HepG2 (cell line): Measurements from ENCODE around the gene LIPT1. TPM values are rescaled to one million over a fixed set of nuclear protein-coding genes. Genes with fewer than 3 reads are reported as not detected.

Experiments used
- ATAC-seq: fragments of 200-7000 bp; cut with Tn5 transposase; 3 replicates; pipeline ENCODE4 v1.9.1; 2020; ENCODE audit warnings: mild to moderate bottlenecking, moderate library complexity
- BruUV-seq: library from RNA; stranded (reverse); fragments of 400-500 nt; replicated peaks from 2 replicates; lab custom pipeline; 2021; lab: Mats Ljungman, UMichigan
- CTCF ChIA-PET: fragments of 300-600 bp; formaldehyde crosslinking; extraction: SDS; loops from one replicate; lab custom pipeline; 2021; ENCODE audit warnings: low total read pairs, inconsistent platforms, low intra/inter-chr PET ratio; lab: Yijun Ruan, JAX
- POLR2A ChIA-PET: fragments of 350-600 bp; sonication (Branson Sonifier 250); formaldehyde crosslinking; loops from one replicate; lab custom pipeline; 2020; ENCODE audit warnings: antibody characterized with exemption, inconsistent platforms; lab: Yijun Ruan, JAX
- DNase-seq: peaks from one replicate; pipeline ENCODE4 v3.0.0-alpha.2; 2015; ENCODE audit warnings: low spot score
- FAIRE-seq: peaks from 3 replicates; lab custom pipeline; 2011; peaks lifted over from hg19 to GRCh38; lab: Jason Lieb, UNC
- H2AFZ ChIP-seq: one replicate; pipeline ENCODE4 v1.6.1; 2011; ENCODE audit warnings: low read length, inconsistent platforms
- H3K27ac ChIP-seq: fragments of 300-600 bp; 3 replicates; pipeline ENCODE4 v1.8.0; 2011; ENCODE audit warnings: mixed run types, mild to moderate bottlenecking, mixed read lengths, low read length, inconsistent platforms; ENCODE audit not compliant: insufficient read depth; ENCODE audit errors: extremely low read length
- H3K27me3 ChIP-seq, 2 experiments: fragments of 200-600 bp in 1 of 2; 2 replicates in 1 of 2; 3 replicates in 1 of 2; pipeline versions ENCODE4 v1.6.0 to v1.8.0; 2011; ENCODE audit warnings: low read length in 2 of 2, mild to moderate bottlenecking in 2 of 2, moderate library complexity in 2 of 2, inconsistent platforms in 1 of 2; ENCODE audit not compliant: insufficient read depth in 2 of 2, control insufficient read depth in 1 of 2
- H3K36me3 ChIP-seq, 2 experiments: fragments of 200-600 bp in 1 of 2; replicated peaks in 1 of 2; 2 replicates in 1 of 2; 3 replicates in 1 of 2; pipeline versions ENCODE4 v1.5.1 to v1.8.0; 2011; ENCODE audit warnings: low read length in 2 of 2, inconsistent platforms in 1 of 2; ENCODE audit not compliant: insufficient read depth in 2 of 2, control insufficient read depth in 1 of 2
- H3K4me1 ChIP-seq: 2 replicates; pipeline ENCODE4 v1.5.1; 2012; ENCODE audit warnings: low read length, inconsistent platforms; ENCODE audit not compliant: insufficient read depth
- H3K4me2 ChIP-seq: 2 replicates; pipeline ENCODE4 v1.6.0; 2011; ENCODE audit warnings: low read depth, low read length, inconsistent platforms
- H3K4me3 ChIP-seq, 3 experiments: fragments of 200-600 bp in 1 of 3; sonication (generic), shearing (Covaris generic) in 1 of 3; replicated peaks in 1 of 3; 2 replicates each; pipeline ENCODE4 v1.5.1; 2011 to 2016; ENCODE audit warnings: low read length in 3 of 3, inconsistent platforms in 2 of 3, low read depth in 2 of 3, mild to moderate bottlenecking in 2 of 3, control low read depth in 1 of 3, mixed read lengths in 1 of 3; ENCODE audit not compliant: insufficient read depth in 1 of 3
- H3K79me2 ChIP-seq: one replicate; pipeline ENCODE4 v1.6.1; 2011; ENCODE audit warnings: low read length, inconsistent platforms; ENCODE audit not compliant: insufficient read depth
- H3K9ac ChIP-seq: 2 replicates; pipeline ENCODE4 v1.6.0; 2011; ENCODE audit warnings: mild to moderate bottlenecking, low read depth, low read length, inconsistent platforms; ENCODE audit not compliant: insufficient read depth
- H3K9me3 ChIP-seq: 2 replicates; pipeline ENCODE4 v1.5.1; 2012; ENCODE audit warnings: mild to moderate bottlenecking, low read length
- H4K20me1 ChIP-seq: 2 replicates; pipeline ENCODE4 v1.6.0; 2011; ENCODE audit warnings: inconsistent platforms, mild to moderate bottlenecking, low read length, moderate library complexity; ENCODE audit not compliant: insufficient read depth
- CHD2 ChIP-seq: IDR thresholded peaks from 2 replicates; pipeline ENCODE4 v1.6.1; 2011; ENCODE audit warnings: low read depth, low read length, improper control_type of control experiment
- GABPA ChIP-seq, 2 experiments: IDR thresholded peaks; 2 replicates each; pipeline ENCODE4 v1.6.1; 2011 to 2016; ENCODE audit warnings: low read depth in 2 of 2, low read length in 1 of 2, missing biosample characterization in 1 of 2, missing genetic modification characterization in 1 of 2
- HBP1 ChIP-seq: IDR thresholded peaks from 2 replicates; pipeline ENCODE4 v1.6.1; 2016; ENCODE audit warnings: low read depth, control low read depth
- JUNB ChIP-seq: sonication (generic); formaldehyde crosslinking; IDR thresholded peaks from 2 replicates; pipeline ENCODE4 v1.8.0; 2022; ENCODE audit warnings: missing genetic modification reagents, mild to moderate bottlenecking, borderline replicate concordance
- KDM3A ChIP-seq: IDR thresholded peaks from 2 replicates; pipeline ENCODE4 v1.6.1; 2018; ENCODE audit warnings: low read depth, missing compliant biosample characterization
- PCBP1 ChIP-seq: fragments of 200-400 bp; formaldehyde crosslinking; IDR thresholded peaks from 2 replicates; pipeline ENCODE4 v1.6.1; 2017; ENCODE audit warnings: mild to moderate bottlenecking, low read depth, low read length, borderline replicate concordance
- PREB ChIP-seq: sonication (generic); formaldehyde crosslinking; IDR thresholded peaks from 2 replicates; pipeline ENCODE4 v1.4.0; 2020; ENCODE audit warnings: missing genetic modification reagents
- RARA ChIP-seq: IDR thresholded peaks from 2 replicates; pipeline ENCODE4 v1.6.1; 2016; ENCODE audit warnings: missing genetic modification reagents, missing compliant biosample characterization
- ZFP36L2 ChIP-seq: sonication (generic); formaldehyde crosslinking; IDR thresholded peaks from 2 replicates; pipeline ENCODE4 v1.4.0; 2020; ENCODE audit warnings: missing genetic modification reagents
- ZNF691 ChIP-seq: sonication (generic); formaldehyde crosslinking; IDR thresholded peaks from 2 replicates; pipeline ENCODE4 v1.4.0; 2020; ENCODE audit warnings: missing genetic modification reagents, low read depth, mild to moderate bottlenecking, borderline replicate concordance
- WGBS: methylation state at CpG from one replicate; pipeline ENCODE4 v1.1.6; 2017; ENCODE audit warnings: low lambda C conversion rate; 5-methylcytosine and 5-hydroxymethylcytosine counted together
- in situ Hi-C: cut with HindIII; loops from 2 replicates; pipeline ENCODE4 v1.10.0; 2017; ENCODE audit warnings: low pct_unique_long_range_greater_than_20kb; ENCODE audit not compliant: extremely low pct_ligation_motif_present
- intact Hi-C: fragments of 100-400 bp; cut with micrococcal nuclease; formaldehyde crosslinking; loops from one replicate; pipeline ENCODE4 v1.10.0; 2022; ENCODE audit not compliant: unreplicated experiment
- polyA plus RNA-seq, 8 experiments: library from polyadenylated mRNA; depleted of rRNA in 3 of 8; stranded (reverse) in 7 of 8; unstranded in 1 of 8; fragments of >200 nt; fragmentation: Illumina TruSeq in 4 of 8; extraction: Trizol in 4 of 8; gene quantifications; 2 replicates each; pipeline versions ENCODE4 v1.2.1 to v1.2.3, GENCODE V29; 2011 to 2016; ENCODE audit warnings: low read depth in 4 of 8, missing spikeins in 1 of 8, mixed read lengths in 1 of 8; ENCODE audit not compliant: insufficient read depth in 1 of 8
- total RNA-seq, 5 experiments: library from RNA; depleted of rRNA; stranded (reverse); fragments of >200 nt; fragmentation: Illumina TruSeq; extraction: Trizol; gene quantifications; 2 replicates each; pipeline ENCODE4 v1.2.3, GENCODE V29; 2016; ENCODE audit warnings: low read depth in 1 of 5

The LIPT1 gene
- total and polyA plus RNA-seq, 2 of the 13 experiments (the other 11 are each of a cell fraction or from before 2014, with no cell fraction given) = 8.0 to 9.6 TPM

GRCh38 chr2:99106913-99107312 lies 47.9 kb upstream of the LIPT1 start:
- H2AFZ ChIP-seq = no peak overlapping the region
- H3K4me2 ChIP-seq = no peak overlapping the region
- POLR2A ChIA-PET = no interaction called here

More at GRCh38 chr2:99106913-99107312, 47.9 kb upstream of the LIPT1 start:
- TF ChIP-seq PREB (CRISPR knock-in tag) = no peak
- no peak for TF ChIP-seq ZFP36L2 (CRISPR knock-in tag)
- TF ChIP-seq GABPA (IDR thresholded peaks at IDR 0.05; ENCODE audit: low read depth, low read length) = no peak
- TF ChIP-seq GABPA (CRISPR knock-in tag; IDR thresholded peaks at IDR 0.05; ENCODE audit: low read depth) = no peak
- TF ChIP-seq CHD2 = no peak
- no peak for TF ChIP-seq ZNF691 (CRISPR knock-in tag)
- TF ChIP-seq HBP1 (CRISPR knock-in tag) = no peak
- no peak for TF ChIP-seq JUNB (CRISPR knock-in tag)
- TF ChIP-seq PCBP1 = no peak
- no peak for TF ChIP-seq RARA (CRISPR knock-in tag)
- TF ChIP-seq KDM3A = no peak
- TF ChIP-seq, all 625 proteins: peak for 0
- H3K27me3 ChIP-seq = no peaks in the 10 kb centered on the region
- H3K27ac ChIP-seq = no peak overlapping the region
- no peaks in the 10 kb centered on the region for H3K9me3 ChIP-seq
- no peak overlapping the region for H3K4me3 ChIP-seq
- DNase-seq (no peak), ATAC-seq (no peak), FAIRE-seq (no peak)
- no peaks in the 10 kb centered on the region for H4K20me1 ChIP-seq
- peaks cover under 1% of the 10 kb centered on the region for H3K4me1 ChIP-seq
- no peaks in the 10 kb centered on the region for H3K36me3 ChIP-seq
- H3K9ac ChIP-seq = no peak overlapping the region
- intact Hi-C loops (no loop called here), in situ Hi-C loops (no loop called here)
- no peaks in the 10 kb centered on the region for H3K79me2 ChIP-seq
- no TSS peak for BruUV-seq
- 30% methylated on average over 2 of the region's 2 CpGs for WGBS
- CTCF ChIA-PET = no interaction called here
